Keratinocyte (primary cell): ENCODE results near the gene TTC28. TPM values are rescaled to one million over a fixed set of nuclear protein-coding genes. Genes with fewer than 3 reads are reported as not detected.

ENCODE experiments used
- DNase-seq: peaks from one replicate; pipeline ENCODE4 v3.0.0-alpha.2; 2011; ENCODE audit warnings: low read depth, missing footprints, low spot score
- FAIRE-seq: peaks from 2 replicates; lab custom pipeline; 2011; peaks lifted over from hg19 to GRCh38; lab: Jason Lieb, UNC
- H2AFZ ChIP-seq: 2 replicates; pipeline ENCODE4 v1.6.0; 2012; ENCODE audit warnings: low read length, control low read depth, inconsistent platforms; ENCODE audit not compliant: control insufficient read depth
- H3K27ac ChIP-seq: 2 replicates; pipeline ENCODE4 v1.5.1; 2011; ENCODE audit warnings: low read length; ENCODE audit not compliant: control insufficient read depth, insufficient read depth
- H3K27me3 ChIP-seq: 3 replicates; pipeline ENCODE4 v1.6.0; 2011; ENCODE audit warnings: low read length; ENCODE audit not compliant: control insufficient read depth, insufficient read depth; ENCODE audit errors: extremely low read depth
- H3K36me3 ChIP-seq, 2 experiments: 2 replicates in 1 of 2; 3 replicates in 1 of 2; pipeline ENCODE4 v1.5.1; 2011; ENCODE audit warnings: low read length in 2 of 2, mild to moderate bottlenecking in 1 of 2; ENCODE audit not compliant: control insufficient read depth in 2 of 2, insufficient read depth in 2 of 2; ENCODE audit errors: extremely low read depth in 1 of 2
- H3K4me1 ChIP-seq: 3 replicates; pipeline ENCODE4 v1.5.1; 2011; ENCODE audit warnings: low read length; ENCODE audit not compliant: control insufficient read depth, insufficient read depth; ENCODE audit errors: extremely low read depth
- H3K4me2 ChIP-seq: 3 replicates; pipeline ENCODE4 v1.6.0; 2011; ENCODE audit warnings: low read depth, low read length; ENCODE audit not compliant: control insufficient read depth, insufficient read depth; ENCODE audit errors: extremely low read depth
- H3K4me3 ChIP-seq, 3 experiments: fragments of 200-600 bp in 1 of 3; sonication (generic) in 1 of 3; 2 replicates in 2 of 3; 3 replicates in 1 of 3; pipeline ENCODE4 v1.5.1; 2011 to 2016; ENCODE audit warnings: low read length in 3 of 3, mild to moderate bottlenecking in 3 of 3, control low read depth in 2 of 3, inconsistent platforms in 1 of 3, low read depth in 1 of 3, mixed read lengths in 1 of 3, mixed run types in 1 of 3, moderate library complexity in 1 of 3; ENCODE audit not compliant: control insufficient read depth in 2 of 3, insufficient read depth in 2 of 3; ENCODE audit errors: extremely low read depth in 1 of 3
- H3K79me2 ChIP-seq: 2 replicates; pipeline ENCODE4 v1.6.0; 2012; ENCODE audit warnings: low read length; ENCODE audit not compliant: control insufficient read depth, insufficient read depth
- H3K9ac ChIP-seq: 3 replicates; pipeline ENCODE4 v1.6.0; 2011; ENCODE audit warnings: low read length; ENCODE audit not compliant: control insufficient read depth, insufficient read depth; ENCODE audit errors: extremely low read depth
- H3K9me1 ChIP-seq: 3 replicates; pipeline ENCODE4 v1.6.0; 2011; ENCODE audit warnings: low read length; ENCODE audit not compliant: control insufficient read depth, insufficient read depth; ENCODE audit errors: extremely low read depth
- H3K9me3 ChIP-seq: 2 replicates; pipeline ENCODE4 v1.5.1; 2012; ENCODE audit warnings: low read depth, low read length; ENCODE audit not compliant: control insufficient read depth
- H4K20me1 ChIP-seq: 3 replicates; pipeline ENCODE4 v1.6.0; 2011; ENCODE audit warnings: low read length; ENCODE audit not compliant: control insufficient read depth, insufficient read depth; ENCODE audit errors: extremely low read depth
- EZH2 ChIP-seq: IDR thresholded peaks from one replicate; pipeline ENCODE4 v1.6.1; 2012; ENCODE audit warnings: inconsistent platforms, mild to moderate bottlenecking, low read length, moderate library complexity
- dilution Hi-C: fragments of 300-500 bp; cut with MboI; formaldehyde crosslinking; loops from one replicate; pipeline ENCODE4 v1.7.0; 2020; ENCODE audit warnings: low sequenced_read_pairs; ENCODE audit not compliant: extremely low pct_ligation_motif_present
- polyA plus RNA-seq, 5 experiments: library from polyadenylated mRNA; depleted of rRNA in 3 of 5; stranded (reverse) in 3 of 5; stranded (forward) in 1 of 5; unstranded in 1 of 5; fragments of >200 nt; gene quantifications; 1 replicate in 1 of 5; 2 replicates in 3 of 5; 3 replicates in 1 of 5; pipeline versions ENCODE4 v1.2.1 to v1.2.3, GENCODE V29; 2011 to 2012; ENCODE audit warnings: missing spikeins in 2 of 5, low read depth in 1 of 5, low replicate concordance in 1 of 5
- TF ChIP-seq, protein P1 (sequence below), 3 experiments: IDR thresholded peaks in 1 of 3; conservative IDR thresholded peaks in 1 of 3; optimal IDR thresholded peaks in 1 of 3; 2 replicates in 2 of 3; 3 replicates in 1 of 3; pipeline versions ENCODE3 to v1.5.1; 2011; ENCODE audit warnings: low read length in 3 of 3, mild to moderate bottlenecking in 3 of 3, moderate library complexity in 2 of 3, control low read depth in 1 of 3, inconsistent platforms in 1 of 3; ENCODE audit not compliant: insufficient read depth in 2 of 3; ENCODE audit errors: extremely low read depth in 1 of 3

Gene TTC28
- polyA plus RNA-seq, 1 donor (not counting 4 experiments of a cell fraction or from before 2014, with no cell fraction given), result 0.66 TPM

DNA sequence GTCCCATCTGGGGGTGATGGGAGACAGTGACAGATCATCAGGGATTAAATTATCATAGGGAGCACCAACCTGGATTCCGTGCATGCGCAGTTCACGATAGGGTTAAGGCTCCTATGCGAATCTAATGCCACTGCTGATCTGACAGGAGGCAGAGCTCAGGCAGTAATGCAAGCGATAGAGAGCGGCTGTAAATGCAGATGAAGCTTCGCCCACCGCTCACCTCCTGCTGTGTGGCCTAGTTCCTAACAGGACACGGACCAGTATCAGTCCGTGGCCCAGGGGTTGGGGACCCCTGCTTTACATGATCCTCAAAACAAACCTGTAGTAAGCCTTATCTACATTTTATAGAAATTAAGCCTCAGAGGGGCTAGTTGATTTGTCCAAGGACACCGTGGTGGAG is 94.3 kb downstream of the TTC28 start:
- Histone ChIP-seq H3K27me3 (no peaks in the 10 kb centered on the region), H4K20me1 (no peaks in the 10 kb centered on the region), H3K79me2 (no peaks in the 10 kb centered on the region), H3K9ac (no peak overlapping the region), H3K27ac (no peak overlapping the region), H3K9me3 (no peaks in the 10 kb centered on the region), H2AFZ (no peak overlapping the region), H3K4me2 (no peak overlapping the region), H3K9me1 (no peaks in the 10 kb centered on the region), H3K36me3 (no peaks in the 10 kb centered on the region), H3K4me1 (no peaks in the 10 kb centered on the region), H3K4me3 (no peak overlapping the region)
- DNase-seq, result no peak
- no peak for TF ChIP-seq EZH2
- TF ChIP-seq, protein P1, sequence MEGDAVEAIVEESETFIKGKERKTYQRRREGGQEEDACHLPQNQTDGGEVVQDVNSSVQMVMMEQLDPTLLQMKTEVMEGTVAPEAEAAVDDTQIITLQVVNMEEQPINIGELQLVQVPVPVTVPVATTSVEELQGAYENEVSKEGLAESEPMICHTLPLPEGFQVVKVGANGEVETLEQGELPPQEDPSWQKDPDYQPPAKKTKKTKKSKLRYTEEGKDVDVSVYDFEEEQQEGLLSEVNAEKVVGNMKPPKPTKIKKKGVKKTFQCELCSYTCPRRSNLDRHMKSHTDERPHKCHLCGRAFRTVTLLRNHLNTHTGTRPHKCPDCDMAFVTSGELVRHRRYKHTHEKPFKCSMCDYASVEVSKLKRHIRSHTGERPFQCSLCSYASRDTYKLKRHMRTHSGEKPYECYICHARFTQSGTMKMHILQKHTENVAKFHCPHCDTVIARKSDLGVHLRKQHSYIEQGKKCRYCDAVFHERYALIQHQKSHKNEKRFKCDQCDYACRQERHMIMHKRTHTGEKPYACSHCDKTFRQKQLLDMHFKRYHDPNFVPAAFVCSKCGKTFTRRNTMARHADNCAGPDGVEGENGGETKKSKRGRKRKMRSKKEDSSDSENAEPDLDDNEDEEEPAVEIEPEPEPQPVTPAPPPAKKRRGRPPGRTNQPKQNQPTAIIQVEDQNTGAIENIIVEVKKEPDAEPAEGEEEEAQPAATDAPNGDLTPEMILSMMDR (optimal IDR thresholded peaks at IDR 0.05 in 1 of 3, IDR thresholded peaks at IDR 0.05 in 1 of 3, conservative IDR thresholded peaks at IDR 0.05 in 1 of 3; ENCODE audit: extremely low read depth in 1 of 3, insufficient read depth in 2 of 3, low read length in 3 of 3), result no peak
- FAIRE-seq, result no peak
- dilution Hi-C loops, result no loop called here

DNA sequence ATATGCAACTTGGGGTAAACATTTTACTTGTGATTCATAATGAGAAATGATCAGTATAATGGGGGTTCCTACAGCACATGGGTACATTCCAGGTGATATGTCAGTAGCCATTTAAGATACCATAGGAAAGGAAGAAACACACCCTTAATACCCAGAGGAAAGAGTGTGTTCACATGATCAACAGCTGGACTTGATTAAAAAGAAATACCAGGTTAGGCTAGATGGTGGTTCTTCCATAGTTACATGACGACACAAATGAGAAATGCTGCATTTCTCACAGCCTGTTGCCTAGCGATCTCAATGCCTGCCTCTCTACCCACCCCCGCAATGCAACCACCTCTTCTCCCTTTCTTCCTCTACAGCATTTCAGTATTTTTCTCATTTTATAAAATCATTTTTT is 96.8 kb downstream of the TTC28 start:
- H2AFZ ChIP-seq, result no peak overlapping the region
- H3K4me2 ChIP-seq, result no peak overlapping the region
- H3K27me3 ChIP-seq, result no peaks in the 10 kb centered on the region
- no peak overlapping the region for H3K4me3 ChIP-seq
- FAIRE-seq (no peak), DNase-seq (no peak)
- no peaks in the 10 kb centered on the region for H3K4me1 ChIP-seq
- no peak overlapping the region for H3K27ac ChIP-seq
- H3K36me3 ChIP-seq, result no peaks in the 10 kb centered on the region
- no peak overlapping the region for H3K9ac ChIP-seq
- no peaks in the 10 kb centered on the region for H3K79me2 ChIP-seq
- no peaks in the 10 kb centered on the region for H3K9me3 ChIP-seq
- dilution Hi-C loops, result no loop called here
- TF ChIP-seq, protein P1 (optimal IDR thresholded peaks at IDR 0.05 in 1 of 3, IDR thresholded peaks at IDR 0.05 in 1 of 3, conservative IDR thresholded peaks at IDR 0.05 in 1 of 3; ENCODE audit: extremely low read depth in 1 of 3, insufficient read depth in 2 of 3, low read length in 3 of 3), result no peak
- no peak for TF ChIP-seq EZH2
- H4K20me1 ChIP-seq, result no peaks in the 10 kb centered on the region
- no peaks in the 10 kb centered on the region for H3K9me1 ChIP-seq
